Right kidney (tissue), 1 donor: Measurements from ENCODE around the gene TBC1D16.

Source experiments
- DNase-seq: peaks from one replicate; pipeline ENCODE4 v3.0.0-alpha.2; 2016

Gene TBC1D16

GRCh38 chr17:80024206-80024972 is 11.3 kb downstream of the TBC1D16 start:
- DNase-seq: no peak

GRCh38 chr17:80023481-80024205 is 12.0 kb downstream of the TBC1D16 start:
- peak; percentile 51 for DNase-seq

- no peak for DNase-seq
These were observed 14.1 kb downstream of the TBC1D16 start for GRCh38 chr17:80021600-80021999.

GRCh38 chr17:80018917-80019651 is 16.6 kb downstream of the TBC1D16 start:
- DNase-seq: no peak

- DNase-seq: no peak
These were observed 18.3 kb downstream of the TBC1D16 start for GRCh38 chr17:80017226-80018010.

- no peak for DNase-seq
These were observed 22.6 kb downstream of the TBC1D16 start for GRCh38 chr17:80012765-80013741.

- DNase-seq: no peak
These were observed 23.6 kb downstream of the TBC1D16 start for GRCh38 chr17:80011989-80012555.

GRCh38 chr17:80010283-80010858 is 25.3 kb downstream of the TBC1D16 start:
- DNase-seq: no peak

GRCh38 chr17:80009391-80010282 is 26.0 kb downstream of the TBC1D16 start:
- DNase-seq: no peak

GRCh38 chr17:80008848-80009247 is 26.8 kb downstream of the TBC1D16 start:
- DNase-seq: no peak

GRCh38 chr17:80008383-80008840 is 27.3 kb downstream of the TBC1D16 start:
- no peak for DNase-seq

- no peak for DNase-seq
These were observed 27.7 kb downstream of the TBC1D16 start for GRCh38 chr17:80007939-80008338.

- DNase-seq: no peak
These were observed 28.6 kb downstream of the TBC1D16 start for GRCh38 chr17:80006811-80007752.

- no peak for DNase-seq
These were observed 29.3 kb downstream of the TBC1D16 start for GRCh38 chr17:80006339-80006720.

- DNase-seq: no peak
These were observed 30.0 kb downstream of the TBC1D16 start for GRCh38 chr17:80005360-80006338.

- DNase-seq: no peak
These were observed 31.7 kb downstream of the TBC1D16 start for GRCh38 chr17:80003969-80004368.
